Kidney epithelial cell (primary cell): ENCODE results near the gene GSTA1. TPM values are rescaled to one million over a fixed set of nuclear protein-coding genes. Genes with fewer than 3 reads are reported as not detected.
"Not testable (repeated sequence)": the region's sequence is repeated elsewhere in the genome, so short reads cannot be mapped to it uniquely, and the experiment has no call there.

Experiments
- DNase-seq: peaks from one replicate; pipeline ENCODE4 v3.0.0-alpha.2; 2010; ENCODE audit warnings: low read depth
- H3K27me3 ChIP-seq: 2 replicates; pipeline ENCODE4 v1.6.0; 2011; ENCODE audit warnings: low read length; ENCODE audit not compliant: control insufficient read depth, insufficient read depth
- H3K36me3 ChIP-seq: 2 replicates; pipeline ENCODE4 v1.5.1; 2011; ENCODE audit warnings: low read length; ENCODE audit not compliant: control insufficient read depth, insufficient read depth
- H3K4me3 ChIP-seq: 2 replicates; pipeline ENCODE4 v1.5.1; 2011; ENCODE audit warnings: low read depth, mild to moderate bottlenecking, control low read depth, low read length
- CTCF ChIP-seq: IDR thresholded peaks from 2 replicates; pipeline ENCODE4 v1.5.1; 2011; ENCODE audit warnings: mild to moderate bottlenecking, moderate library complexity, low read length, control low read depth, inconsistent platforms; ENCODE audit not compliant: insufficient read depth, poor library complexity, severe bottlenecking
- total RNA-seq: library from RNA; depleted of rRNA; stranded (reverse); fragments of >200 nt; gene quantifications from 2 replicates; pipeline ENCODE4 v1.2.3, GENCODE V29; 2015

The GSTA1 gene
- total RNA-seq, 1 donor from 2014 or later: not detected

DNA sequence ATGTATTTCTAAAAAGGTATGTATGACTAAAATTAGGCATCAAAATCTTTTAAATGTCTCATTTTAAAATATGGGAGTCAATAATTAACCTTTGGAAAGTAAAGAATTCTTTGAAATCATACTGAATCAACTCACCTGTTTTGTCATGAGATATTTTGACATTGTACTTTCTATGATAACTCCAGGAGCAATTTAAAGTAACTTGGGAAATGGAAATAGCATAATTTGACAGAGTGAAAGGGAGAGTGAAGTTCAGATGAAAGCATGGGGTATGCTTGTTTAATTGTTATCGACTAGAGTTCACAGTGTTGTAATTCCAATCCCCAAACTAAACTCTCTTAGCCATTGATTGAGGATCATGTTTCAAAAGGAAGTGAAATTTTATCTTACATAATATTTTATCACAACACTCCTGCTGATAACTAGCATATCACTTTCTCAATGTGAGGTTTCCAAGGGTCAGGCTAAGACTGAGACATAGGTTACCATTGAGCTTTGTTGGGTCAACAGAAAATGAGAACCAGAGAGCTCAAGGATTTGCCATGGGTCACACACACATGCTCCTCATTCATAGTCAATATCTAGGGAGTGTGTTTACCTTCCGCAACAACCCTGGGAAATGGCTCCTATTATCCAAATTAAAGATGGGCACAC, 2.3 kb downstream of the GSTA1 start:
- no peak for DNase-seq
- Histone ChIP-seq H3K27me3 (no peaks in the 10 kb centered on the region), H3K36me3 (no peaks in the 10 kb centered on the region), H3K4me3 (no peak overlapping the region)
- TF ChIP-seq CTCF: no peak

DNA sequence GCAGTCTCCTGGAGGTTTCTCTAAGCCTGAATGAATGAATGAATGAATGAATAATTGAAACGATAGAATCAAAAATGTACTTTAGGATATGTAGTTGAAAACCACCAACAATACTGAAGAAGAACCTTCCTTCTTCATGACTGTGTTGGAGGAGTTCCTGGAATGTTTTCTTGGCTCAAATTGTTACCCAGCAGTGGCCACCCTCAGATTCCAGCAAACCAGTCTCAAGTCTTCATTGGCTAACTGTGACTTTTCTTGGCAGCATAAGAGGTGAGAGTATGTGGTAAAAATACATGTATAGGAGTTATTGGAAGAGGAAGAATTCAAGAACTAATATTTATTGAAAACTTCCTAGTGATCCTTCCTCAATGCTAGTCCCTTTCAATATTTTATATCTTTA, 4.3 kb downstream of the GSTA1 start:
- H3K36me3 ChIP-seq, H3K27me3 ChIP-seq, DNase-seq, H3K4me3 ChIP-seq: not testable (repeated sequence)

DNA sequence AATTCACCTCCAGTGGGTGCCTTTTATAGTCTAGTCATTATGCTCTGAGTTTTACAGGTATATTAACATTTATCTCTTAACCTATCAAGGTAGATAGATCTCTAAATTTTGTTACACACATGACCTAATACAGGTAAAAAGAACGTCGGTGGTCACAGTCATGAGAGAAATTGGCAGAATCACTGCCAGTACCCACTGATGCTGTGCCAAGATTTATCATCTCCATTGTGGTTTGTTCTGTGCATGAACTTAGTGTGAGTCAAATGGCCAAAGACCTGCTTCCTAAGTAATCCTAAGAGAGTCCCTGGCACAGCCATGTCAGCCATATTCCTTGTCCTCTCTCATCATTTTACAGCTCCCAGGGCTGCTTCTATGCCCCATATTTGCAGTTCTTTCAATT, 9.2 kb downstream of the GSTA1 start:
- not testable (repeated sequence) for DNase-seq, H3K36me3 ChIP-seq, H3K27me3 ChIP-seq, H3K4me3 ChIP-seq

GRCh38 chr6:52790861-52791260, 12.8 kb downstream of the GSTA1 start:
- no peak for DNase-seq
- Histone ChIP-seq H3K4me3 (no peak overlapping the region), H3K36me3 (no peaks in the 10 kb centered on the region), H3K27me3 (no peaks in the 10 kb centered on the region)
- no peak for TF ChIP-seq CTCF

- DNase-seq, H3K27me3 ChIP-seq, H3K4me3 ChIP-seq, H3K36me3 ChIP-seq: not testable (repeated sequence)
These were observed 14.0 kb downstream of the GSTA1 start for GRCh38 chr6:52789658-52790057.

GRCh38 chr6:52788478-52788877, 15.1 kb downstream of the GSTA1 start:
- no peak for DNase-seq
- Histone ChIP-seq H3K27me3 (no peaks in the 10 kb centered on the region), H3K4me3 (no peak overlapping the region), H3K36me3 (no peaks in the 10 kb centered on the region)
- no peak for TF ChIP-seq CTCF

DNA sequence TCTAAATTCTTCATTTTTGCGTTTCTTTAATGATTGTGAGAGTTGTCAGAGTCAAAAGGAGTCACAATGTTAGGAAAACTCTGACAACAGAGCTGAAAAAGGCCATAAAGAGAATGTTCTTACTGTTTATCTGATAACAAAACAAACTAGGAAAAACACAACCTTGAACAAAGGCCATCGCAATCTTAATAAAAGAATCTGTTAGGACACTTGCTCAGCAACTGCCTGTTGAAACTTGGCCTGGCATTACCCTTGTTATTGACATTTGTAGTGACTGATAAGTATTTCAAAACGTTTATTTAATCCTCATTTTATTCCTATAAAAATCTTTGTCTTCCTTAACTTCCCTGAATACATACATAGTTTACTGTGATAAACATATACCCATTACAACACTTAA, 15.7 kb downstream of the GSTA1 start:
- no peak for TF ChIP-seq CTCF
- no peak for DNase-seq
- no peak overlapping the region for H3K4me3 ChIP-seq
- no peaks in the 10 kb centered on the region for H3K36me3 ChIP-seq
- H3K27me3 ChIP-seq: no peaks in the 10 kb centered on the region
